ENCODE data around the gene OS9.

The OS9 gene

DNA sequence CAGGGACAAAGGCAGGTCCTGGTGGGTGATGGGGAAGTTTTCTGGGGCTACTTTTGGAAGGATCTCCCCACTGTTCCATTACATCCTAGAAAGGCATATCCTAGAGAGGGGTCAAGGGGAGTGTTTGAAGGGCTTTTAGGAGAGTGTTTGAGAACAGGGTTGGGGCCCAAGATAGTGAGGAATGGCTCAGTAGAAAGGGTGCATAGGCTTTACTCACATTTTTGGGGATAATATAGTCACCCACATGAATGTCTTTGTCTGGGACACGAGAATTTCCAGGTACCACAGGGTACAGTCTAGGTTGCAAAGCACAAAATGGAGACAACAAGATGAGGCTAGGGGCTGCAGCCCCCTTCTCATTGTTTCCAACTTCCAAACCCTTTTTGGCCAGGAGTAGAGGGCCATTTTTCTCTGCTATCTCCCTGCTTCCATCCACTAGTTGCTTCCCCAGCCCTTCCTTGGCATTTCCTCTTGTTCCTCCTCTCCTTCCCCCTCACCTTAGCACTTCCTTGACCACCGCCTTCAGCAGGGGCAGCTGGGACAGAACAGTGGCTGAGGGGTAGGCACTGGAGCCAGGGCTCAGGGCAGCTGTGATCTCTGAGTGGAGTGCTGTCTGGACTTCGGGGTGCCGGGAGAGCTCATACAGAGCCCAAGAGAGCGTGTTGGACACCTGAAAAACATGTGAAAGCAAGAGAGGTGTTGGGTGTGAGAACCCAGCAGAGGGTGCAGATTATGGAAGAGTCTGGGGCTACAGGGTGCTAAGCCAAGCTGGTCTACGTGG lies 70.1 kb downstream of the OS9 start:
- TF ChIP-seq, protein P1, sequence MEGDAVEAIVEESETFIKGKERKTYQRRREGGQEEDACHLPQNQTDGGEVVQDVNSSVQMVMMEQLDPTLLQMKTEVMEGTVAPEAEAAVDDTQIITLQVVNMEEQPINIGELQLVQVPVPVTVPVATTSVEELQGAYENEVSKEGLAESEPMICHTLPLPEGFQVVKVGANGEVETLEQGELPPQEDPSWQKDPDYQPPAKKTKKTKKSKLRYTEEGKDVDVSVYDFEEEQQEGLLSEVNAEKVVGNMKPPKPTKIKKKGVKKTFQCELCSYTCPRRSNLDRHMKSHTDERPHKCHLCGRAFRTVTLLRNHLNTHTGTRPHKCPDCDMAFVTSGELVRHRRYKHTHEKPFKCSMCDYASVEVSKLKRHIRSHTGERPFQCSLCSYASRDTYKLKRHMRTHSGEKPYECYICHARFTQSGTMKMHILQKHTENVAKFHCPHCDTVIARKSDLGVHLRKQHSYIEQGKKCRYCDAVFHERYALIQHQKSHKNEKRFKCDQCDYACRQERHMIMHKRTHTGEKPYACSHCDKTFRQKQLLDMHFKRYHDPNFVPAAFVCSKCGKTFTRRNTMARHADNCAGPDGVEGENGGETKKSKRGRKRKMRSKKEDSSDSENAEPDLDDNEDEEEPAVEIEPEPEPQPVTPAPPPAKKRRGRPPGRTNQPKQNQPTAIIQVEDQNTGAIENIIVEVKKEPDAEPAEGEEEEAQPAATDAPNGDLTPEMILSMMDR (IDR thresholded peaks at IDR 0.05; ENCODE audit: borderline replicate concordance, insufficient read depth, low read depth, low read length) = no peak
- no peak overlapping the region for H3K4me3 ChIP-seq (ENCODE audit: low read depth, low read length)

DNA sequence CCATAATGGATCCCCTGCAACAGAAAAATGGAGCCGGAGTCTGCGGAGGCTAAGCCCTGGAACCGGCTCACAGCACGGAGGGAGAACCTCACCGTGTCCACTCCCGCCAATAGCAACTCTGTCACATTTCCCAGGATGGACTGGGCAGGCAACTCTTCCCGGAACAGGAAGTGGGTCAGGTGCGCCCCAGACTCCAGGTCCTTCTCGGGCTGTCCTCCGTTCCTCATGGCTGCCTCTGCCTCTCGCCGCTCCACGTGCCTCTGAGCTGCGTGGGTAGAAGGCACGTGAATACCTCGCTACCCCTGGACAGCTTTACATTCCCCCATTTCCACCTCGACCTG lies 70.7 kb downstream of the OS9 start:
- peak overlapping the region; percentile 11 for H3K4me3 ChIP-seq (ENCODE audit: low read depth, low read length)
- TF ChIP-seq, protein P1 (IDR thresholded peaks at IDR 0.05; ENCODE audit: borderline replicate concordance, insufficient read depth, low read depth, low read length) = no peak

DNA sequence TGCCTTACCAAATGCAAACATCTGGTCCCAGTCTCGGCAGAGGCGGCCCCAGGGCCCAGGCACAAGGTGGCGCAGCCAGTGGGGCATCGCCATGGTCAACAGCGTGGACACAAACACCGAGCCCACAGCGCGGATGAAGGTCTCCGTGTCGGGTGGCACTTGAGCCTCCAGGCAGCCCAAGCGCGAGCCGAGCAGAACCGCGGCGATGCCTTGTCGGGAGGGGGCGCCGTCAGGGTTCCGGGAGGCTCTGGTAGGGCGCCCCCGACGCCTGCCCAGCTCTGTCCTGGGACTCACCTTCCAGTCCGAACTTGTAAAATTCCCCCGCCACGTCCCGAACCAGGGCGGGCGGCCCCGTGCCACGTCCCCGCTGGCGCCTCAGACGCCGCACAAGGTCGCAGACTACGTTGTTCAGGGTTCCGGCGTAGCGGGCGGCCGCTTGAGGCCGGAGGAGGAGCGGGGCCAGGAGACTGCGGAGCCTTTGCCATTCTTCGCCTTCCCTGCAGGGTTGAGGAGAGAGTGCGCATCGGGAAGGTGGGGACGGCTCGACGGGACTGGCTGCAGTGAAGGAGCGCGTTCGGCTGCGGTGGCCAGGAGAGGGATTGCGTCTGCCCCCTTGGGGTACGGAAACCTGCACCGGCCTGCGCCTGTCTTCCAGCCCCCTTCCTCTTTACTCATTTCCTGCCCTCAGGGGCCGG lies 71.2 kb downstream of the OS9 start:
- H3K4me3 ChIP-seq (ENCODE audit: low read depth, low read length) = peak overlapping the region; percentile 47
- TF ChIP-seq, protein P1 (IDR thresholded peaks at IDR 0.05; ENCODE audit: borderline replicate concordance, insufficient read depth, low read depth, low read length) = peak; percentile 54

DNA sequence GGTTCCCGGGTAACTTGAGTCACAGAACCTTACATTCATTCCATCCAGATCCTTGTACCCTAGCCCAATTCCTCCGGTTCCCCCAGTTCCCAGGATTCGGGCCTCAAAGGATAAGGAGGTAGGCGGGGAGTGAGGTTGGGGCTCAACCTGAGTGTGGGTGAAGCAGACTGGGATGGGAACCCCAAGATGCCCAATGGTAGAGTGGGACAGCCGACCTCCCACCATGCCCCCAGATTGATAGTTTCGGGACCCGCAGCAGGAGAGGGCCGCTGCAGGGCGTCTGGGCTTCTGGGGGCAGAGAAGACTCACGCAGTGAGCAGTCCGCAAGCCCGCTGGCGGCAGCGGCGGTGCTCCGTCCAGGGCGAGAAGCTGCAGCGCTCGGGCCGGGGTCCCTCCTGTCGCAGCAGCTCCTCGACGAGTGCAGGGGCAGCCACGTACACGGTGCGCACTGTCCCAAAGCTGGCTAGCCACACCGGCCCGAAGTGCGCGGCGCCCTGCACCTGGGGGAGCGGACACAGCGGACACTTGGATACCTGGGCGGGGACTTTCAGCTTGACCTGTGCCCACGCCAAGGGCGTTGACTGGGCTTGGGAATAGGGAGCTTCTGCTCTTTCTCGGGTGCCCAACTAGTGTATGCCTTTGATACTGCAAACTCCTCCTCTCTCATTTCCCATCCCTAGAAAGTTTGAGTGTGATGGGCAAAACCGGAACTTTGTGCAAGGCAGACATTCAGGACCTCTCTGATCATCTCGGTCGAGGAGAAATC lies 71.9 kb downstream of the OS9 start:
- TF ChIP-seq, protein P1 (IDR thresholded peaks at IDR 0.05; ENCODE audit: borderline replicate concordance, insufficient read depth, low read depth, low read length) = no peak
- H3K4me3 ChIP-seq (ENCODE audit: low read depth, low read length) = no peak overlapping the region

DNA sequence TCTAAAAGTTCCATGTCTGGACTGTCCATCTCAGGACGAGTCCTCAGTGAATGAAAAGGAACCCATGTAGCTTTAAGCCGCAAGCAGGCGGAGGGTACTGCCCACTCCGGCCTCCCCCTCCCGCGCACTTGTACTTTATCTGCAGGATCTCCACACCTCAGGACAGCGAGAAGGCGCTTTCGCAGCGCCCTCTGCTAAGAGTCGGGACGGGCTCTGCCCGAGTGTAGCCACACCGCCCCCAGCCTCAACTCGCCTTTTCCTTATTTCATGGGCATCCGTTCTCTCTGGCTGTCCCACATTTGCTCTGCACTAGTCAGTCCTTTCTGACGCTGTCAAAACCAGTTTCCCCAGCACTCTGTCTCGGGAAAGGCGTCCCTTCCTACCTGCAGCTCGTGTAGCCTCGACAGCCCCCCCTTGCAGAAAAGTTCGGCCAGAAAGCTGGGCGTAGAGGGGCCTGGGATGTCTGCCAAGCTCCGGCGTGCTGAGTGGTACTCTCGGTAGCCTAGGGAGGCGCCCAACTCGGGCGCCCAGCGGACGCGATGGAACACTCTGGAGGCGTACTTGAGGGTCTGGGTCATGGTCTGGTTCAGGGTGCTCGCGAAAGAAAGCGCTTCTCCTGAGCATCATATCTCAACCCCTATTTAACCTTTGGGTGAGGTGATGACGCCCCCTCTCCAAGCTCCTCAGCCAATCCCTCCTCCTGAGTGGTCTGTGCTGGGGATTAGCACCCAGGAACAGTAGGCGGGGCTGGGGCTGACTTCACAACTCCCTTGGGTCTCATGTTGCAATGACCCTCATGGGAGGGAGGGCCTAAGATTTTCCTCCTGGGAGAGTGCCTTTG lies 72.8 kb downstream of the OS9 start, which contains the start of gene CYP27B1:
CYP27B1 (minus strand) TSS at position 615 of the 841 bp plus-strand sequence; CDS start at position 578, 37 bp downstream.
- no peak within 1 kb of the TSS for H3K4me3 ChIP-seq (ENCODE audit: low read depth, low read length)
- TF ChIP-seq, protein P1 (IDR thresholded peaks at IDR 0.05; ENCODE audit: borderline replicate concordance, insufficient read depth, low read depth, low read length) = no peak

DNA sequence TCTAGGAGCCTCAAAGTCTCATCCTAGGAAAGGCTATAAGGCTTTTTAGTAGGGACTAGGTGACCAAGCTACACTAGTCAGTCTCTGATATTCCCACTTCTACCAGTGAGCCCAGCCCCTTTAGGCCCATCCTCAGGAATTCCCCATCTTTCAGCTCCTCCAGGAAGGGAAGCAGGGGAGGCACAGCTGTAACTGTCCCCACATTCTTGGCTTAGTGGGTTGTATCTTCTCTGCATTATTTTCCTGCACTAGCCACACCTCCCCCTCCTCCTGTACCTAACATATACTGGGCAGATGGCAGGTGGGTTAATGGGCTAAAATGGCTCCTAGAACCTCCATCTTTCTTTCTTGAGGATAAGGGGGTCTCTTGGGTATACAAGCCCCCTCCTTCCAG lies 73.4 kb downstream of the OS9 start:
- TF ChIP-seq, protein P1 (IDR thresholded peaks at IDR 0.05; ENCODE audit: borderline replicate concordance, insufficient read depth, low read depth, low read length) = no peak
- no peak overlapping the region for H3K4me3 ChIP-seq (ENCODE audit: low read depth, low read length)

All from GM12875 (cell line).